Lung (tissue), 12 donors: ENCODE results near the gene ALKBH7. TPM values are rescaled to one million over a fixed set of nuclear protein-coding genes. Genes with fewer than 3 reads are reported as not detected.

Experiments used
- ATAC-seq: fragments of 200-7000 bp; cut with Tn5 transposase; one replicate; pipeline ENCODE4 v1.9.1; 2020; ENCODE audit warnings: moderate number of reproducible peaks; ENCODE audit not compliant: insufficient read depth, low FRiP score
- DNase-seq, 3 donors: peaks; one replicate each; pipeline ENCODE4 v3.0.0-alpha.2; 2013 to 2017
- H3K27ac ChIP-seq, 2 donors: one replicate each; pipeline ENCODE4 v1.5.1; 2013; ENCODE audit warnings: mild to moderate bottlenecking in 2 of 2, moderate library complexity in 2 of 2, control low read depth in 1 of 2, inconsistent platforms in 1 of 2, low read depth in 1 of 2, low read length in 1 of 2
- H3K27me3 ChIP-seq, 3 donors: one replicate each; pipeline ENCODE4 v1.5.1; 2013; ENCODE audit warnings: low read length in 2 of 3; ENCODE audit not compliant: control insufficient read depth in 3 of 3, insufficient read depth in 3 of 3
- H3K36me3 ChIP-seq, 4 donors: one replicate each; pipeline ENCODE4 v1.5.1; 2013; ENCODE audit warnings: low read length in 4 of 4, mild to moderate bottlenecking in 1 of 4, moderate library complexity in 1 of 4; ENCODE audit not compliant: control insufficient read depth in 4 of 4, insufficient read depth in 4 of 4
- H3K4me1 ChIP-seq, 5 donors: one replicate each; pipeline ENCODE4 v1.5.1; 2013; ENCODE audit warnings: low read length in 5 of 5, mild to moderate bottlenecking in 2 of 5, moderate library complexity in 1 of 5; ENCODE audit not compliant: control insufficient read depth in 5 of 5, insufficient read depth in 5 of 5
- H3K4me3 ChIP-seq: one replicate; pipeline ENCODE4 v1.5.1; 2013; ENCODE audit warnings: mild to moderate bottlenecking, control low read depth, moderate library complexity
- H3K9ac ChIP-seq, 2 donors: one replicate each; pipeline ENCODE4 v1.5.1; 2013; ENCODE audit warnings: low read length in 2 of 2, control low read depth in 1 of 2; ENCODE audit not compliant: insufficient read depth in 1 of 2
- H3K9me3 ChIP-seq, 4 donors: one replicate each; pipeline ENCODE4 v1.5.1; 2013; ENCODE audit warnings: low read length in 3 of 4, mild to moderate bottlenecking in 1 of 4, moderate library complexity in 1 of 4; ENCODE audit not compliant: control insufficient read depth in 4 of 4, insufficient read depth in 3 of 4
- WGBS, 2 donors: extraction: QIAGEN DNeasy Blood & Tissue Kit; methylation state at CpG; one replicate each; pipeline ENCODE4 v1.1.7; 2013; 5-methylcytosine and 5-hydroxymethylcytosine counted together
- polyA plus RNA-seq, 2 donors: library from polyadenylated mRNA; stranded (reverse); fragments of 200-250 nt; gene quantifications; one replicate each; pipeline ENCODE4 v1.2.1, GENCODE V29; 2013
- total RNA-seq, 2 donors: library from RNA; depleted of rRNA in 1 of 2; stranded (reverse); fragments of >200 nt in 1 of 2; gene quantifications; one replicate each; pipeline ENCODE4 v1.2.1, GENCODE V29; 2014 to 2021
- TF ChIP-seq, protein P1 (sequence below): IDR thresholded peaks from 2 replicates; pipeline ENCODE4 v1.5.1; 2012; ENCODE audit warnings: mild to moderate bottlenecking; ENCODE audit errors: control extremely low read depth, extremely low read depth
- donor health status: control.
- donor health status: control.
- donor health status: Bipolar disorder and iron deficiency.
- donor health status: healthy.
- donor health status: DM: yes; HTN: yes; CAD: no.

Gene ALKBH7
- total and polyA plus RNA-seq, 4 donors: 26.8 to 84.2 (median 53.4) TPM

DNA sequence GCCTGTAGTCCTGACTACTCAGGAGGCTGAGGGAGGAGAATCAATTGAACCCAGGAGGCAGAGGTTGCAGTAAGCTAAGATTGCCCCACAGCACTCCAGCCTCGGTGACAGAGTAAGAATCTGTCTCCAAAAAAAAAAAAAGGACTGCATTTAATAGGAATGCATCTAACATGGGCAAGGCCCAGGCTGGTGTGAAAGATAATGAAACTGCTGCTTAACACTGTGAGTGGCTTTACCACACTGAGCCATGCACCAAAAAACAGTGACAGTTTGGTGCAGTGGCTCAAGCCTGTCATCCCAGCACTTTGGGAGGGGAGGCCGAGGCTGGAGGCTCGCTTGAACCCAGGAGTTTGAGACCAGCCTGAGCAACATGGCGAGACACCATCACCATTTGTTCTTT is 11.8 kb downstream of the ALKBH7 start:
- Histone ChIP-seq H3K4me1 (no peaks in the 10 kb centered on the region), H3K4me3 (no peak overlapping the region), H3K36me3 (peaks cover 28 to 76% (median 57%) of the 10 kb centered on the region in 4 donors), H3K27ac (no peak overlapping the region), H3K27me3 (no peaks in the 10 kb centered on the region), H3K9me3 (peaks cover 0 to 10% (median 3%) of the 10 kb centered on the region in 4 donors), H3K9ac (no peak overlapping the region)
- no peak for DNase-seq
- ATAC-seq: no peak
- TF ChIP-seq, protein P1, sequence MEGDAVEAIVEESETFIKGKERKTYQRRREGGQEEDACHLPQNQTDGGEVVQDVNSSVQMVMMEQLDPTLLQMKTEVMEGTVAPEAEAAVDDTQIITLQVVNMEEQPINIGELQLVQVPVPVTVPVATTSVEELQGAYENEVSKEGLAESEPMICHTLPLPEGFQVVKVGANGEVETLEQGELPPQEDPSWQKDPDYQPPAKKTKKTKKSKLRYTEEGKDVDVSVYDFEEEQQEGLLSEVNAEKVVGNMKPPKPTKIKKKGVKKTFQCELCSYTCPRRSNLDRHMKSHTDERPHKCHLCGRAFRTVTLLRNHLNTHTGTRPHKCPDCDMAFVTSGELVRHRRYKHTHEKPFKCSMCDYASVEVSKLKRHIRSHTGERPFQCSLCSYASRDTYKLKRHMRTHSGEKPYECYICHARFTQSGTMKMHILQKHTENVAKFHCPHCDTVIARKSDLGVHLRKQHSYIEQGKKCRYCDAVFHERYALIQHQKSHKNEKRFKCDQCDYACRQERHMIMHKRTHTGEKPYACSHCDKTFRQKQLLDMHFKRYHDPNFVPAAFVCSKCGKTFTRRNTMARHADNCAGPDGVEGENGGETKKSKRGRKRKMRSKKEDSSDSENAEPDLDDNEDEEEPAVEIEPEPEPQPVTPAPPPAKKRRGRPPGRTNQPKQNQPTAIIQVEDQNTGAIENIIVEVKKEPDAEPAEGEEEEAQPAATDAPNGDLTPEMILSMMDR: no peak
- WGBS, 2 donors: 91 to 94% methylated on average over 4 of the region's 4 CpGs

DNA sequence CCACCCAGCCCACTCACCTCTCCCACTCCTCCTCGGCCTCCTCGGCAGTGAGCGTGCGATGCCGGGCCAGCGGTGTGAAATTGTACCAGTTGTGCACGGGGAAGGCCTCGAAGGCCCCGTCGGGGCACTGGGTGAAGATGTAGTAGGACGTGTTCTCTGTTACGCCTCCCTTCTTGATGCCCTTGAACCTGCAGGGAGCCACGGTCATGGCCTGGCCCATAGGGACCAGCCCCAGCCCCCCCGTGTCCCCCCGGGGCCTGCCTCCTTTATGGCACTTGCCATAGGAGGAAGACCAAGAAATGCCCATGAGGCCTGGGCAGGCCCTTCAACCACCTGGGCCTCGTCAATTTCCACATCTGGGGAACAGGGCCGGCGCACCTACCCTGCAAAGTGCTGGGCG is 14.8 kb downstream of the ALKBH7 start:
- no peak overlapping the region for H3K9ac ChIP-seq
- H3K36me3 ChIP-seq: peaks cover 4 to 50% (median 39%) of the 10 kb centered on the region in 4 donors
- no peak overlapping the region for H3K4me3 ChIP-seq
- 93 to 98% methylated on average over 19 of the region's 19 CpGs for WGBS, 2 donors
- no peaks in the 10 kb centered on the region for H3K27me3 ChIP-seq
- TF ChIP-seq, protein P1: no peak
- ATAC-seq (no peak), DNase-seq (no peak)
- peaks cover 0 to 2% (median 0%) of the 10 kb centered on the region in 4 donors for H3K9me3 ChIP-seq
- peaks cover 0 to 6% (median 5%) of the 10 kb centered on the region in 5 donors for H3K4me1 ChIP-seq
- no peak overlapping the region for H3K27ac ChIP-seq

DNA sequence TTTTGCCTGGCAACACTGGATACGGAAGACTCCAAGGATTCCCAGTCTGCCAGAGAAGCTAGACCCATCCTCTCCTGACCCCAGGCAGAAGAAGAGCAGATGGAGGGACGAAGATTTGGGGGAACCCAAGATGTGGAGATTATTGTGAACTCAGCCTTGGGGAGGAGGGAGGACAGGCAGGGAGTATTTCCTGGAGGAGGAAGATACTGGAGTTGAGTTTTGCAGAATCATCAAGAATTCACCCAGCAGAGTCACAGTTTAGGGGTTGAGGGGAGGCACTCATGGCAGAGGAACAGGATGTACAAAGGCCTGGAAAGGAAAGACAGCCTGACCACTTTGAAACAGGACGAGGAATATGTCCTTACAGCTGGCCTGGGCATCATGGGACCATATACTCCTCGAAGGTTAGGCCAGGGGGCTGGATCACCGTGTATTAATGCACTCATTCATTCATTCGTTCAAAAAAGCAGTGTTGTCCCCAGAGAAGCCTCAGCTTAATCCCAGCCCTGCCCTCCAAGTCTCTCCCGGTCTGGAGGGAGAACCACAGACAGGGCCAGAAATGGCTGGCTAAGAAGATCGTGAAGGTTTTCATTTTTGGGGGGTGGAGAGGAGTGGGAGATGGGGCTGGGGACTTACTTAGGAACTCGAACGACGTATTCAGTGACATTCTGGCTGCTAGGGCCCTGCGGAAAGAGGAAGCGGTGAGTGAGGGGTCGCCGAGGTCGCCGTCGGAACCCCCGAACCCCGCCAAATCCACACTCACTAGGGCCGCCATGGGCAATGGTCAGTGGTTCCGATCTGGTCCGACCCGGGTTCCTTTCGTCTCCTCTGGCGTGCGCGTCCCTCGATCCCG is 19.9 kb downstream of the ALKBH7 start:
- Histone ChIP-seq H3K4me3 (peak overlapping the region; percentile 90), H3K9ac (peak overlapping the region; percentile 91), H3K4me1 (peaks cover 0 to 13% (median 6%) of the 10 kb centered on the region in 5 donors), H3K9me3 (no peaks in the 10 kb centered on the region), H3K27ac (peak overlapping the region; percentile 91 to 96), H3K27me3 (no peaks in the 10 kb centered on the region), H3K36me3 (peaks cover 4 to 17% (median 14%) of the 10 kb centered on the region in 4 donors)
- no peak for ATAC-seq
- peak in 1 of 3 donors; percentile 13 for DNase-seq
- WGBS, 2 donors: 7 to 11% methylated on average over 23 to 30 of the region's 30 CpGs
- TF ChIP-seq, protein P1: no peak
